ENCODE results near the gene PHLDB3. TPM values are rescaled to one million over a fixed set of nuclear protein-coding genes. Genes with fewer than 3 reads are reported as not detected.
A peak's percentile ranks its signal among the peaks of the same experiment; 100 is the strongest.
"Not testable (repeated sequence)": the region's sequence is repeated elsewhere in the genome, so short reads cannot be mapped to it uniquely, and the experiment has no call there.

The PHLDB3 gene
- total RNA-seq, 1 donor from 2014 or later = 14.3 TPM

- Mint-ChIP-seq H3K36me3 (ENCODE audit: low read depth) (no peaks in the 10 kb centered on the region), H3K27ac (ENCODE audit: unreplicated experiment) (peak within 1 kb of the TSS; percentile 98), H3K4me3 (peak within 1 kb of the TSS; percentile 95), H3K4me1 (peaks cover 32% of the 10 kb centered on the region), H3K9me3 (no peaks in the 10 kb centered on the region), H3K27me3 (ENCODE audit: low read depth) (peaks cover 3% of the 10 kb centered on the region)
- peak; percentile 76 for DNase-seq (ENCODE audit: low read depth, low spot score)
- TF ChIP-seq CTCF (conservative IDR thresholded peaks at IDR 0.05) = peak; percentile 13
Measured at GRCh38 chr19:43526884-43527859, 22.6 kb upstream of the PHLDB3 start, which contains the start of gene ETHE1. Gene ETHE1 (minus strand): TSS chr19:43527201. CDS start chr19:43527177, 24 bp downstream.

- no peak for DNase-seq (ENCODE audit: low read depth, low spot score)
Measured at GRCh38 chr19:43525836-43526771, 21.6 kb upstream of the PHLDB3 start.

GRCh38 chr19:43524922-43525835 lies 20.6 kb upstream of the PHLDB3 start:
- TF ChIP-seq CTCF (conservative IDR thresholded peaks at IDR 0.05) = no peak
- Mint-ChIP-seq H3K36me3 (ENCODE audit: low read depth) (no peaks in the 10 kb centered on the region), H3K27me3 (ENCODE audit: low read depth) (peaks cover 3% of the 10 kb centered on the region), H3K4me1 (peaks cover 32% of the 10 kb centered on the region), H3K9me3 (no peaks in the 10 kb centered on the region), H3K4me3 (peak overlapping the region; percentile 95), H3K27ac (ENCODE audit: unreplicated experiment) (no peak overlapping the region)
- DNase-seq (ENCODE audit: low read depth, low spot score) = no peak

More at GRCh38 chr19:43525836-43526771, 21.6 kb upstream of the PHLDB3 start:
- peaks cover 32% of the 10 kb centered on the region for H3K4me1 Mint-ChIP-seq
- H3K36me3 Mint-ChIP-seq (ENCODE audit: low read depth) = no peaks in the 10 kb centered on the region
- H3K27ac Mint-ChIP-seq (ENCODE audit: unreplicated experiment) = no peak overlapping the region
- peak overlapping the region; percentile 95 for H3K4me3 Mint-ChIP-seq
- TF ChIP-seq CTCF (conservative IDR thresholded peaks at IDR 0.05) = no peak
- H3K27me3 Mint-ChIP-seq (ENCODE audit: low read depth) = peaks cover 3% of the 10 kb centered on the region
- H3K9me3 Mint-ChIP-seq = no peaks in the 10 kb centered on the region

- not testable (repeated sequence) for H3K36me3 Mint-ChIP-seq (ENCODE audit: low read depth); H3K4me3 Mint-ChIP-seq; DNase-seq (ENCODE audit: low read depth, low spot score); H3K9me3 Mint-ChIP-seq; H3K27me3 Mint-ChIP-seq (ENCODE audit: low read depth); H3K27ac Mint-ChIP-seq (ENCODE audit: unreplicated experiment)
- peaks cover 37% of the 10 kb centered on the region for H3K4me1 Mint-ChIP-seq
Measured at GRCh38 chr19:43523696-43524095, 19.1 kb upstream of the PHLDB3 start.

- peaks cover 3% of the 10 kb centered on the region for H3K27me3 Mint-ChIP-seq (ENCODE audit: low read depth)
- TF ChIP-seq CTCF (conservative IDR thresholded peaks at IDR 0.05) = no peak
- no peaks in the 10 kb centered on the region for H3K9me3 Mint-ChIP-seq
- no peak overlapping the region for H3K27ac Mint-ChIP-seq (ENCODE audit: unreplicated experiment)
- H3K4me1 Mint-ChIP-seq = peaks cover 32% of the 10 kb centered on the region
- no peak for DNase-seq (ENCODE audit: low read depth, low spot score)
- H3K36me3 Mint-ChIP-seq (ENCODE audit: low read depth) = peaks cover 3% of the 10 kb centered on the region
- peak overlapping the region; percentile 10 for H3K4me3 Mint-ChIP-seq
Measured at GRCh38 chr19:43522929-43523328, 18.4 kb upstream of the PHLDB3 start.

All from neural crest cell (in vitro differentiated cells).